SU-DHL-6 (cell line): ENCODE data around the gene ZNF18.

Experiments
- EZH2phosphoT487 ChIP-seq: fragments of 200-600 bp; sonication (generic), shearing (Covaris generic); conservative IDR thresholded peaks from 2 replicates; pipeline ENCODE4 v1.6.1; 2018; ENCODE audit warnings: mild to moderate bottlenecking, antibody characterized with exemption, low read length, moderate library complexity, mixed read lengths
- TF ChIP-seq, protein P1 (sequence below): fragments of 200-600 bp; sonication (generic); IDR thresholded peaks from one replicate; pipeline ENCODE4 v1.5.1; 2017; ENCODE audit warnings: antibody characterized with exemption, mild to moderate bottlenecking, low read length, moderate library complexity; ENCODE audit not compliant: insufficient read depth, poor library complexity, severe bottlenecking

DNA sequence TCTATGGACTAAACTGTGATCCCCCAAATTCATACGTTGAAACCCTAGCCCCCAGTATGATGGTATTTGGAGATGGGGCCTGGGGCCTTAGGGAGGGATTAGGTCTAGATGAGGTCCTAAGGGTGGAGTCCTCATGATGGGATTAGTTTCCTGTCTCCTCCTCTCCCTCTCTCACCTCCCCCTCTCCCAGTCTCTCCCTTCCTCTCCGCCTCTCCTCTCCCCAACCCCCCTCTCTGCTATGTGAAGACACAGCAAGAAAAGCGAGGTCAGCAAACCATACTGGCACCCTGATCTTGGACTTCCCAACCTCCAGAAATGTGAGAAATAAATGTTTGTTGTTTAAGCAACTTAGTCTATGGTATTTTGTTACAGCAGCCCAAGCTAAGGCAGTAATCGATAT is 15.4 kb downstream of the ZNF18 start:
- TF ChIP-seq, protein P1, sequence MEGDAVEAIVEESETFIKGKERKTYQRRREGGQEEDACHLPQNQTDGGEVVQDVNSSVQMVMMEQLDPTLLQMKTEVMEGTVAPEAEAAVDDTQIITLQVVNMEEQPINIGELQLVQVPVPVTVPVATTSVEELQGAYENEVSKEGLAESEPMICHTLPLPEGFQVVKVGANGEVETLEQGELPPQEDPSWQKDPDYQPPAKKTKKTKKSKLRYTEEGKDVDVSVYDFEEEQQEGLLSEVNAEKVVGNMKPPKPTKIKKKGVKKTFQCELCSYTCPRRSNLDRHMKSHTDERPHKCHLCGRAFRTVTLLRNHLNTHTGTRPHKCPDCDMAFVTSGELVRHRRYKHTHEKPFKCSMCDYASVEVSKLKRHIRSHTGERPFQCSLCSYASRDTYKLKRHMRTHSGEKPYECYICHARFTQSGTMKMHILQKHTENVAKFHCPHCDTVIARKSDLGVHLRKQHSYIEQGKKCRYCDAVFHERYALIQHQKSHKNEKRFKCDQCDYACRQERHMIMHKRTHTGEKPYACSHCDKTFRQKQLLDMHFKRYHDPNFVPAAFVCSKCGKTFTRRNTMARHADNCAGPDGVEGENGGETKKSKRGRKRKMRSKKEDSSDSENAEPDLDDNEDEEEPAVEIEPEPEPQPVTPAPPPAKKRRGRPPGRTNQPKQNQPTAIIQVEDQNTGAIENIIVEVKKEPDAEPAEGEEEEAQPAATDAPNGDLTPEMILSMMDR = no peak
- no peak for TF ChIP-seq EZH2phosphoT487
